ENCODE measurements around the gene KIF21B. TPM values are rescaled to one million over a fixed set of nuclear protein-coding genes. Genes with fewer than 3 reads are reported as not detected.

Gene KIF21B
- total and polyA plus RNA-seq, 2 of the 4 experiments (the other 2 are of a cell fraction) = 0.36 to 0.55 TPM

DNA sequence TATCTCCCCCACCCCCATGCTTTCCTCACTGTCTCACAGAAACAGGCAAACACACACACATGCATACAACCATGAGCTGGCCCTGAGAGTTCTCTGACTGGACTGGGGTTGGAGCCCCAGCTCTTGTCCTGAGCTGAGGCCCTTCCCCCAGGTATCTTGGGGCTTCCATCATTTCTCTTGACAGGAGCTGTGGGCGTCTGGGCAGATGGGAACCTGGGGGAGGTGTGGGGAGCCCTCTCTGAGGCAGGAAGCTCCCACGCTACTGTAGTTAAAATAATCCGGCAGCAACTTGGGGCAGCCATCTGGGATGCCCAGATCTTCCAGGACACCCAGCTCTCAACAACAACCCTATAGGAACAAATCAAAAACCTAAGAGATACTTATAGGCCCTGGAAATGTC is 2.7 kb upstream of the KIF21B start:
- H4K91ac ChIP-seq (ENCODE audit: insufficient read depth, low read depth, low read length) = no peak overlapping the region; the same call in 1 of the 2 replicates
- intact Hi-C loops (cut with micrococcal nuclease) (loop anchor here (10.0 kb wide), 1 partner anchor 141 kb away; no protein-coding TSS in a partner anchor), in situ Hi-C loops (cut with MboI; ENCODE audit: low sequenced_read_pairs) (no loop called here), dilution Hi-C loops (cut with HindIII; ENCODE audit: low sequenced_read_pairs, unreplicated experiment) (no loop called here)
- no TSS peak for BruUV-seq (replicated peaks)
- no peak overlapping the region for H2BK120ac ChIP-seq (ENCODE audit: low read depth, low read length)
- H3K79me1 ChIP-seq (ENCODE audit: low read depth in 1 of 2, low read length in 2 of 2) = no peaks in the 10 kb centered on the region
- no peak overlapping the region for H2AK9ac ChIP-seq (replicated peaks; ENCODE audit: low read depth, low read length, poor library complexity)
- peak; percentile 19 for DNase-seq
- no peak overlapping the region for H3K9ac ChIP-seq (ENCODE audit: low read depth, low read length)
- no peak overlapping the region for H3K27ac ChIP-seq (ENCODE audit: insufficient read depth, low read length)
- no CpG with 5 or more reads among the region's 3 CpGs for WGBS, 2 experiments (ENCODE audit: extremely low coverage in 2 of 2, insufficient read length in 1 of 2)
- H2AK5ac ChIP-seq (ENCODE audit: low read depth, low read length) = no peak overlapping the region
- no peak overlapping the region for H2BK5ac ChIP-seq (ENCODE audit: low read depth, low read length, poor library complexity, severe bottlenecking)
- no peak for ATAC-seq (ENCODE audit: low read depth)
- H3K4me1 ChIP-seq (ENCODE audit: control insufficient read depth, insufficient read depth, low read length) = peaks cover 5% of the 10 kb centered on the region
- H3K27me3 ChIP-seq (ENCODE audit: control insufficient read depth, insufficient read depth, low read length) = peaks cover 20% of the 10 kb centered on the region
- H2BK20ac ChIP-seq (ENCODE audit: low read depth, low read length) = no peak overlapping the region
- no peak overlapping the region for H3K56ac ChIP-seq (ENCODE audit: extremely low read depth, insufficient read depth, low read length)
- H2AFZ ChIP-seq (replicated peaks; ENCODE audit: low read length, poor library complexity) = no peak overlapping the region
- H3K4ac ChIP-seq (ENCODE audit: low read depth, low read length) = no peak overlapping the region
- H4K8ac ChIP-seq (ENCODE audit: low read depth in 2 of 2, low read length in 2 of 2) = no peak overlapping the region
- TF ChIP-seq MAZ (IDR thresholded peaks at IDR 0.05; ENCODE audit: borderline replicate concordance, low read depth, low read length) = no peak
- no peak overlapping the region for H3K14ac ChIP-seq (replicated peaks; ENCODE audit: low read depth, low read length)
- ChIA-PET CTCF (interaction anchor here (0.6 to 1.4 kb wide), 2 partner anchors 17 to 529 kb away, joined by 6 read pairs; no protein-coding TSS in a partner anchor), POLR2A (ENCODE audit: unreplicated experiment) (no interaction called here)
- H3K36me3 ChIP-seq (ENCODE audit: control insufficient read depth, insufficient read depth, low read length) = no peaks in the 10 kb centered on the region
- no peak overlapping the region for H3K4me2 ChIP-seq (ENCODE audit: low read depth, low read length)
- H2BK15ac ChIP-seq (ENCODE audit: low read depth, low read length) = no peak overlapping the region
- no peaks in the 10 kb centered on the region for H3K9me3 ChIP-seq (ENCODE audit: control insufficient read depth, insufficient read depth, low read length)
- H4K20me1 ChIP-seq (ENCODE audit: insufficient read depth, low read length) = no peaks in the 10 kb centered on the region; the same call in 1 of the 2 replicates
- no peak overlapping the region for H4K5ac ChIP-seq (ENCODE audit: low read depth, low read length)
- no peak overlapping the region for H3K4me3 ChIP-seq (ENCODE audit: insufficient read depth, low read depth, low read length)
- H3K9me1 ChIP-seq (ENCODE audit: insufficient read depth, low read length) = peaks cover 3% of the 10 kb centered on the region; the same call in 1 of the 2 replicates
- H3K23ac ChIP-seq (ENCODE audit: low read depth, low read length) = no peak overlapping the region
- H3K18ac ChIP-seq (ENCODE audit: low read depth, low read length) = no peak overlapping the region

Data from IMR-90 (cell line).